Measurements from ENCODE around the gene CCDC180. TPM values are rescaled to one million over a fixed set of nuclear protein-coding genes. Genes with fewer than 3 reads are reported as not detected.

The CCDC180 gene
- total RNA-seq, 1 experiment from 2014 or later, result 0.34 TPM

DNA sequence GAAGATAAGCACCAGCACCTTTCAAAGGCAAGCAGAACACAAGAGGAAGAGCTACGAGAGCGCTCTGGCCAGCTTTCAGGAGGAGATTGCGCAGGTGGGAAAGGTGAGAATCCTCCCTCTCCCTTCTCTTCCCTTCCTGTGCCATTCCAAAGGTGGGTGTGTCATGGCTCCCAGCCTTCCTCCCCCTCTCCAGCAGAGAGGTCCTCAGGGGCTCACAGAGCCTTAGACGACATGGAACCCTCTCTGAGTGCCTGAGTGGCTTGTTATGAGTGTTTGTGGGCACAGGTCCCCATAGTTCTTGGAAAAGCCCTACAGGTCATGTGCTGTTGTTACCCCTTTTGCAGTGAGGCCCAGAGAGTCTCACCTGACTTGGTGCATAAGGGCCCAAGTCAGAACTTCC lies 5.8 kb downstream of the CCDC180 start:
- BruUV-seq (replicated peaks), result no TSS peak
- Histone ChIP-seq H3K4me3 (ENCODE audit: low read depth, low read length, poor library complexity, severe bottlenecking) (no peak overlapping the region), H3K27ac (ENCODE audit: low read depth, low read length, poor library complexity, severe bottlenecking) (no peak overlapping the region), H3K27me3 (replicated peaks; ENCODE audit: insufficient read depth, low read depth, low read length, poor library complexity) (no peaks in the 10 kb centered on the region), H3K36me3 (ENCODE audit: insufficient read depth, low read length, poor library complexity, severe bottlenecking) (no peaks in the 10 kb centered on the region), H3K9me3 (ENCODE audit: low read depth, low read length, poor library complexity, severe bottlenecking) (no peaks in the 10 kb centered on the region), H3K4me1 (ENCODE audit: insufficient read depth, low read length, poor library complexity, severe bottlenecking) (no peaks in the 10 kb centered on the region)
- intact Hi-C loops (cut with micrococcal nuclease; ENCODE audit: unreplicated experiment), result no loop called here
- TF ChIP-seq EZH2 (IDR thresholded peaks at IDR 0.05; ENCODE audit: borderline replicate concordance, low read depth, low read length, poor library complexity, severe bottlenecking) (no peak), CTCF (conservative IDR thresholded peaks at IDR 0.05; ENCODE audit: low read depth, low read length) (no peak)
- ChIA-PET CTCF (no interaction called here), POLR2A (ENCODE audit: low non-redundant PET) (no interaction called here)
- no peak for DNase-seq (ENCODE audit: low spot score)

GRCh38 chr9:97313746-97314145 lies 6.3 kb downstream of the CCDC180 start:
- no peaks in the 10 kb centered on the region for H3K27me3 ChIP-seq (replicated peaks; ENCODE audit: insufficient read depth, low read depth, low read length, poor library complexity)
- H3K4me1 ChIP-seq (ENCODE audit: insufficient read depth, low read length, poor library complexity, severe bottlenecking), result no peaks in the 10 kb centered on the region
- CTCF ChIA-PET, result no interaction called here
- POLR2A ChIA-PET (ENCODE audit: low non-redundant PET), result no interaction called here
- no peaks in the 10 kb centered on the region for H3K36me3 ChIP-seq (ENCODE audit: insufficient read depth, low read length, poor library complexity, severe bottlenecking)
- H3K4me3 ChIP-seq (ENCODE audit: low read depth, low read length, poor library complexity, severe bottlenecking), result no peak overlapping the region
- DNase-seq (ENCODE audit: low spot score), result no peak
- TF ChIP-seq EZH2 (IDR thresholded peaks at IDR 0.05; ENCODE audit: borderline replicate concordance, low read depth, low read length, poor library complexity, severe bottlenecking) (no peak), CTCF (conservative IDR thresholded peaks at IDR 0.05; ENCODE audit: low read depth, low read length) (no peak)
- intact Hi-C loops (cut with micrococcal nuclease; ENCODE audit: unreplicated experiment), result no loop called here
- BruUV-seq (replicated peaks), result no TSS peak
- H3K27ac ChIP-seq (ENCODE audit: low read depth, low read length, poor library complexity, severe bottlenecking), result no peak overlapping the region
- H3K9me3 ChIP-seq (ENCODE audit: low read depth, low read length, poor library complexity, severe bottlenecking), result no peaks in the 10 kb centered on the region

- no TSS peak for BruUV-seq (replicated peaks)
- intact Hi-C loops (cut with micrococcal nuclease; ENCODE audit: unreplicated experiment), result no loop called here
- no peak overlapping the region for H3K27ac ChIP-seq (ENCODE audit: low read depth, low read length, poor library complexity, severe bottlenecking)
- no peaks in the 10 kb centered on the region for H3K9me3 ChIP-seq (ENCODE audit: low read depth, low read length, poor library complexity, severe bottlenecking)
- no peaks in the 10 kb centered on the region for H3K36me3 ChIP-seq (ENCODE audit: insufficient read depth, low read length, poor library complexity, severe bottlenecking)
- no peak for TF ChIP-seq EZH2 (IDR thresholded peaks at IDR 0.05; ENCODE audit: borderline replicate concordance, low read depth, low read length, poor library complexity, severe bottlenecking)
- TF ChIP-seq CTCF (conservative IDR thresholded peaks at IDR 0.05; ENCODE audit: low read depth, low read length), result no peak
- H3K27me3 ChIP-seq (replicated peaks; ENCODE audit: insufficient read depth, low read depth, low read length, poor library complexity), result no peaks in the 10 kb centered on the region
- no peaks in the 10 kb centered on the region for H3K4me1 ChIP-seq (ENCODE audit: insufficient read depth, low read length, poor library complexity, severe bottlenecking)
- POLR2A ChIA-PET (ENCODE audit: low non-redundant PET), result no interaction called here
- CTCF ChIA-PET, result no interaction called here
- H3K4me3 ChIP-seq (ENCODE audit: low read depth, low read length, poor library complexity, severe bottlenecking), result no peak overlapping the region
- no peak for DNase-seq (ENCODE audit: low spot score)
These were observed 7.0 kb downstream of the CCDC180 start for GRCh38 chr9:97314503-97314902.
